ENCODE data around the gene NEIL3.
A peak's percentile ranks its signal among the peaks of the same experiment; 100 is the strongest.

The NEIL3 gene

DNA sequence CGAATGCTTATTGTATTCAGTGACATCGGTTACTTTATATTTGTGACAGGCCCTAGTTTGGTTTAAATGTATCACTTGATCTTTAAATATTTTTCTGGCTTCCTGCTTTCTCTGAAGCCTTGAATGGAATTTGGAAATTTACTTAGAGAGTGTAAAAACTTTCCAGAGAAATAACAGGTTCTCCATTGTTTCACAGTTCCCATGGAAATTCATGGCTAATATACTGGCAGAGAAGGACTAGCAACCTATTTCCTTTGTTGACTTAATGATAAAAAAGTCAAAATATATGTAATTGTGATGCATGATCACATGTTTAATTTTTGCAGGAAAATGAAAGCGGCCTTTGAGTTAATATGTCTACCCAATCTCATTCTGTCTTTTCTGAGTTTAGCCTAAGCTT, 13.2 kb downstream of the NEIL3 start:
- H3K4me3 ChIP-seq (ENCODE audit: low read depth, low read length) = no peak overlapping the region
- TF ChIP-seq, protein P1, sequence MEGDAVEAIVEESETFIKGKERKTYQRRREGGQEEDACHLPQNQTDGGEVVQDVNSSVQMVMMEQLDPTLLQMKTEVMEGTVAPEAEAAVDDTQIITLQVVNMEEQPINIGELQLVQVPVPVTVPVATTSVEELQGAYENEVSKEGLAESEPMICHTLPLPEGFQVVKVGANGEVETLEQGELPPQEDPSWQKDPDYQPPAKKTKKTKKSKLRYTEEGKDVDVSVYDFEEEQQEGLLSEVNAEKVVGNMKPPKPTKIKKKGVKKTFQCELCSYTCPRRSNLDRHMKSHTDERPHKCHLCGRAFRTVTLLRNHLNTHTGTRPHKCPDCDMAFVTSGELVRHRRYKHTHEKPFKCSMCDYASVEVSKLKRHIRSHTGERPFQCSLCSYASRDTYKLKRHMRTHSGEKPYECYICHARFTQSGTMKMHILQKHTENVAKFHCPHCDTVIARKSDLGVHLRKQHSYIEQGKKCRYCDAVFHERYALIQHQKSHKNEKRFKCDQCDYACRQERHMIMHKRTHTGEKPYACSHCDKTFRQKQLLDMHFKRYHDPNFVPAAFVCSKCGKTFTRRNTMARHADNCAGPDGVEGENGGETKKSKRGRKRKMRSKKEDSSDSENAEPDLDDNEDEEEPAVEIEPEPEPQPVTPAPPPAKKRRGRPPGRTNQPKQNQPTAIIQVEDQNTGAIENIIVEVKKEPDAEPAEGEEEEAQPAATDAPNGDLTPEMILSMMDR (IDR thresholded peaks at IDR 0.05; ENCODE audit: low read depth, low read length) = no peak
- in situ Hi-C loops (cut with HindIII; ENCODE audit: low sequenced_read_pairs) = no loop called here
- no peak for DNase-seq (ENCODE audit: low read depth, low spot score)

DNA sequence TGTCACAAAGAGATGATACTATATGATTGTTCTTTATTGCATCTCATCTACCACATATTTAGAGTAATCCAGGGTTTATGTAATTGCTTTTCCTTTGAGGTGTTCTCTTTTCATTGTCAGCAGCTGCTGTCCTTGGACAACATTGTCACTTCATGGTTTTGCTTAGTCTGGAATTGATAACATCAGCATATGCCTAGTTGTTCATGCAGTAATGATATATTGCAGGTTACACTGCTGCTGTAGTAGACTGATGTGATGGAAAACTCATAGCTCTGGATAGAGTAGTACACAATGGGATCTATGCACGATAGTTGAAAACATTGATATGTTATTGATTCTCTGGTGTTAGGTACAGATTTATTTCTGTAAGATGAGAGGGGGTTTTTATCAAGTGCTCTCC, 13.7 kb downstream of the NEIL3 start:
- H3K4me3 ChIP-seq (ENCODE audit: low read depth, low read length) = no peak overlapping the region
- no peak for DNase-seq (ENCODE audit: low read depth, low spot score)
- in situ Hi-C loops (cut with HindIII; ENCODE audit: low sequenced_read_pairs) = no loop called here
- TF ChIP-seq, protein P1 (IDR thresholded peaks at IDR 0.05; ENCODE audit: low read depth, low read length) = no peak

DNA sequence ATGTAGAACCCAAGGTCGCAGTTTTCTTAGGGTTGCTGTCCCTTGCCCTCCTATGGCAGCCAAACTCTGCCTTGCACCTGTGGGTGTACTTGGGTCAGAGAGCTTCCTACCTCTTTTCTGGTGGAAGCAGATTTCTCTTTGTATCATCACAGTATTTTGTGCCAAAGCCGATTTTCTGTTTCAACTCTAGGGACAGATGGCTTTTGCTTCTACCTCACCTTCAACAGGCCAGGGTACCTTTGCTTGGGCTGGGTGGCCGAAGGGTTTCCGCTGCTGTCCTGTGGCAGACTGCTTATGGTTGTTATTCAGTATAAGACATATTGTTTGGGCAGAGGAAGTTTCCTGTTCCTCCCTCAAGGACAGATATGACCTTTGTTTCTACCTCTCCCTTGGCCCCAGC, 22.4 kb downstream of the NEIL3 start:
- H3K4me3 ChIP-seq (ENCODE audit: low read depth, low read length) = no peak overlapping the region
- in situ Hi-C loops (cut with HindIII; ENCODE audit: low sequenced_read_pairs) = no loop called here
- TF ChIP-seq, protein P1 (IDR thresholded peaks at IDR 0.05; ENCODE audit: low read depth, low read length) = no peak
- no peak for DNase-seq (ENCODE audit: low read depth, low spot score)

DNA sequence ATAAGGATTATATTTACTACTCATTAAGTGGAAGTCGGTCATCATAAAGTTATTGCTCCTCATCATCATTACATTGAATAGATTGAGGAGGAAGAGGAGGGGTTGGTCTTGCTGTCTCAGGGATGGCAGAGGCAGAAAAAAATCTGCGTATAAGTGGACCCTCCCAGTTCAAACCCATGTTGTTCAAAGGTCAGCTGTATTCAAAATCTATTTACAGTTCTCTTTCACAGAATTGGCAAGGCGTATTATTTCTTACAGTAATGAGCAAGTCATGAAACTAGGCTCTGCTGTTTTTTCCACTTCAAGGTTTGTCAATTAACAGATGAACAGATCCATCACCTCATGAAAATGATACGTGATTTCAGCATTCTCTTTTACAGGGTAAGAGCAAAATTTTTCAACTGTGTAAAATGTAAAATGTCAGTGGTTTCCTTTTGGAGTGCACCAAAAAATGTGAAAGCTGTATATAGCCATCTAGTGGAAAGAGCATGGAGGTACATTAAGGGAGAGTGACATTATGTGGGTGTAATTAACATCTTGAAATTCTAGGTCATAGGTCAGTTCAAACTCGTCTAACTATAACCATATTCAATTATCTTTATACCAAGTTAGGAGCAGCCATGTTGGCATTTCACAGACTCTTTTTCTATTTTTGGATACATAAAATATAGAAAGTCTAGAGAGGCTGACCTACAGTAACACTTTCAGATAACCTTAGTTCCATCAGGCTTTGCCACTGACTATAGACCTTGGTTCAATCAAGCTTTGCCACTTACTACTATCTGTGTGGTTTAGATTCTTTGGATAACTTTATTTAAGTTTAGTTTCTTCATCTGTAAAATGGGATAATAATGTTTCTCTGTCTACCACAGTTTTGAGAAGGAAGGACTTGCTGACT, 30.1 kb downstream of the NEIL3 start:
- TF ChIP-seq, protein P1 (IDR thresholded peaks at IDR 0.05; ENCODE audit: low read depth, low read length) = peak; percentile 65
- in situ Hi-C loops (cut with HindIII; ENCODE audit: low sequenced_read_pairs) = no loop called here
- no peak overlapping the region for H3K4me3 ChIP-seq (ENCODE audit: low read depth, low read length)
- DNase-seq (ENCODE audit: low read depth, low spot score) = peak; percentile 53

DNA sequence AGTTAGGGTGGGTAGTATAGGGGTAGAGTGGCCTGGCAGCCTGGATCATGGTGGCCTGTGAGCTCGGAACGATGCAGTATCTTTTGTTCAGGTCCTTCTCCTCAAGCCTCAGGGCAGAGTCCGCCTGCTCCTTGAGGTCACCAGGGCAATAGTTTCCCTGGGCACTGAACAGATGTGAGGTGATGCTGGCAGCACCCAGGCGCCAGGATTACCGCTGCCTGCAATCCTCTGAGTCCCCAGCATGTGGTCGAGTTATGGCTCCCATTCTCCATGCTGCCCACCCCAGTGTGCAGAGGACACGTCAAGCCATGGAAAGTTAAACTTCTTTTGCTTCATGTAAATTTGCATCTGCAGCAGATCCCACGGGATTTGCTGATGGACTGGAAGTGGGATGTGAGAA, 38.7 kb downstream of the NEIL3 start:
- in situ Hi-C loops (cut with HindIII; ENCODE audit: low sequenced_read_pairs) = no loop called here
- no peak overlapping the region for H3K4me3 ChIP-seq (ENCODE audit: low read depth, low read length)
- TF ChIP-seq, protein P1 (IDR thresholded peaks at IDR 0.05; ENCODE audit: low read depth, low read length) = no peak
- no peak for DNase-seq (ENCODE audit: low read depth, low spot score)

DNA sequence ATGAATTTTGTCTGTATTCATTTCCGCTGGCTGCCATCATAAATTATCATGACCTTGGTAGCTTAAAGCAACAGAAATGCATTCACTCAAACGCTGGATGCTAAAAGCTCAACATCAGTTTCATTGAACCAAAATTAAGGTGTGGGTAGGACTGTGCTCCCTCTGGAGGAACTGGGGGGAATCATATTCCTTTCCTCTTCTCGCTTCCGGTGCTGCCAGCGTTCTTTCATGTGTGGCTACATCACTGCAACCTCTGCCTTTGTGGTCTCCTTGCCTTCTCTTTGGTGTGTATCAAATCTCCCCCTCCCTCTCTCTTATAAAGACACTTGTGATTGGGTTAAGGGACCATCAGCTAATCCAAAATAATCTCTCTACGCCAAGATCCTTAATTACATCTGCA, 39.5 kb downstream of the NEIL3 start:
- TF ChIP-seq, protein P1 (IDR thresholded peaks at IDR 0.05; ENCODE audit: low read depth, low read length) = no peak
- no peak for DNase-seq (ENCODE audit: low read depth, low spot score)
- no peak overlapping the region for H3K4me3 ChIP-seq (ENCODE audit: low read depth, low read length)
- in situ Hi-C loops (cut with HindIII; ENCODE audit: low sequenced_read_pairs) = no loop called here

All from astrocyte of the spinal cord (primary cell).